HFFc6 (cell line): ENCODE results near the gene MAFB. TPM values are rescaled to one million over a fixed set of nuclear protein-coding genes. Genes with fewer than 3 reads are reported as not detected.

ENCODE experiments used
- DNase-seq: peaks from one replicate; pipeline ENCODE4 v3.0.0-alpha.2; 2018
- H3K27ac Mint-ChIP-seq: 2 replicates; pipeline ENCODE4 v1.8.0; 2020; ENCODE audit warnings: mild to moderate bottlenecking, mixed read lengths
- H3K27me3 Mint-ChIP-seq: 2 replicates; pipeline ENCODE4 v1.8.0; 2021; ENCODE audit warnings: mild to moderate bottlenecking, moderate library complexity, mixed read lengths; ENCODE audit not compliant: insufficient read depth
- H3K36me3 Mint-ChIP-seq: 2 replicates; pipeline ENCODE4 v1.8.0; 2021; ENCODE audit warnings: low read depth, mixed read lengths
- H3K4me1 Mint-ChIP-seq: 2 replicates; pipeline ENCODE4 v1.8.0; 2020; ENCODE audit warnings: low read depth, mixed read lengths
- H3K4me3 Mint-ChIP-seq: 2 replicates; pipeline ENCODE4 v1.8.0; 2020; ENCODE audit warnings: mild to moderate bottlenecking, moderate library complexity, mixed read lengths
- H3K9me3 Mint-ChIP-seq: 2 replicates; pipeline ENCODE4 v1.8.0; 2020; ENCODE audit warnings: mild to moderate bottlenecking, mixed read lengths
- CTCF ChIP-seq: fragments of 200-600 bp; sonication (generic); IDR thresholded peaks from 2 replicates; pipeline ENCODE4 v1.5.0; 2021; ENCODE audit warnings: antibody characterized with exemption, mild to moderate bottlenecking
- total RNA-seq, 6 experiments: library from RNA; stranded (reverse); fragmentation: NEBNext Ultra II Directional; extraction: Animal tissue kit (Norgen Biotek cat#: 25700); gene quantifications; 2 replicates in 1 of 6; 3 replicates in 5 of 6; pipeline ENCODE4 v1.2.3, GENCODE V29; 2021

Gene MAFB
- total RNA-seq, 6 experiments from 2014 or later = 0.05 TPM; not detected in 5

DNA sequence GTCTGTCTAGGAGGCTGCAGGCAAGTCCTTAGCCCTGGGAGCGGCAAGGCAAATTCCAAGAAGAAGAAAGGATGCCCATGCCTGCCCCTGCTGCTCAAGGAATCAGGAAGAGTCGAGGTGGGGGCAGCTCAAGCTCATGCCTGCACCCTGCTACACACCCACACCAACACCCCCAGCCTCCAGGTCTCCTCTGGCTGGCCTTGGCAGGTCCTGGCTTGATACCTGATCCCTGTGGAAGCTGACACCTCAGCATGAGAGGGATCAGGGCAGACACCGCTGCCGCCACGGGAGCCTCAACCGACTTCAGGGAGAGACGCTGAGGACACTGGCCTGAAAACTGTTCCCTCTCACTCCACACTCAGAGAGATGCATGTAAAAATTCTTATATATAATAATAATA lies 35.5 kb upstream of the MAFB start:
- Mint-ChIP-seq H3K4me1 (no peaks in the 10 kb centered on the region), H3K9me3 (no peaks in the 10 kb centered on the region), H3K27ac (no peak overlapping the region), H3K27me3 (peaks cover 7% of the 10 kb centered on the region; the same call in 1 of the 2 replicates), H3K4me3 (no peak overlapping the region), H3K36me3 (no peaks in the 10 kb centered on the region)
- no peak for DNase-seq
- TF ChIP-seq CTCF = no peak

DNA sequence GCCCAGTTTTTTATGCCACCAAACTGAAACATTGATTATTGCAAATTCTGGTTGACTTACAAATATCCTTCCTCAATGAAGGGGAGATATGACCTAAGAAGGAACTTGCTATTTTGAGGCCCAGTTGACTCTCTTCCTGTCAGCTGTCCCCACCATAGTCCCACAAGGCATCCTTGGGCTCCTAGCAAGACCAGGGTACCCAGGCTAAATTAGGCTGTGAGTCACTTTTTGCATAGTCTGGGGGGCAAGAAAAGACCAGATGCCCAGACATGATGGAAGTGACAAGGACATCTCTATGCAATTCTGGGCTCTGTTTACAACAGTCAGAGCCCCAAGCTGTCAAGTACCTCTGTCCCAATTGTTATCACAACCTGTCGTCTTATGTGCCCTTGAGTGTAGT lies 31.8 kb upstream of the MAFB start:
- no peak overlapping the region for H3K4me3 Mint-ChIP-seq
- no peaks in the 10 kb centered on the region for H3K9me3 Mint-ChIP-seq

GRCh38 chr20:40720099-40720498 lies 31.1 kb upstream of the MAFB start:
- H3K9me3 Mint-ChIP-seq = no peaks in the 10 kb centered on the region

More for the DNA sequence above, 31.8 kb upstream of the MAFB start:
- H3K36me3 Mint-ChIP-seq = no peaks in the 10 kb centered on the region
- no peak for TF ChIP-seq CTCF
- peaks cover 7% of the 10 kb centered on the region for H3K27me3 Mint-ChIP-seq
- H3K27ac Mint-ChIP-seq = no peak overlapping the region
- H3K4me1 Mint-ChIP-seq = no peaks in the 10 kb centered on the region
- no peak for DNase-seq

DNA sequence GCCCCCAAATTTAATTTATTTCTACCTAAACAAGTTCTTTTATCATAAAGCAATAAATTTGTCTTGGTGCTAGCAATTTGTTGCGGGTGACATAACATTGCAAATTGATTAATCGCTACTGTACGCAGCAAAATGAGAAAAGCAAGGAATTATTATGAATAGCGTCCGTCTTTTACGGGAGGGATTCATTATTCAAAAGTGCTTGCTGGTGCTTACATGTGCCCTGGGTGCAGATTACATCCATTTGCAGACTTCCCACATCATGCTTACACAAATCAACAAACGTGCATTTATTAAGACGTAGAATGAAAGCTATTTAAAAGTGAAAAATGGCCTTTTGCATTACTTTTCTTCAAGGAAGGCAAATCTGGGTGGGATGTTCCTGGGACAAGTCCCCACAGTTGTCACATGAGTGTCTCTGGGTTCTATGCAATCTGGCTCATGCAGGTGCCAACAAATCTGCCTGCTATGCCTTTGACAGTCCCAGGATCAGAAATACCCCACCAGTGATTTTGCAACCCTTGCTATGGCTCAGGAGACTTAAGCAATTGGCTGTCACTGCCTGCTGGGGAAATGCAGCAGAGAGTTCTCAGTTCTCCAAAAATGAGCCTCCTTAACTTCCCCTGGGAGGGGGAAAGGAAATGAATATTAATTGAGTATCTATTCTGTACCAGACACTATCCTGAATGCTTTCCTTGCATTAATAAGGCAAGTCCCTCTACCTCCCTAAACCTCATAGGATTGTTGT lies 30.1 kb upstream of the MAFB start:
- no peak overlapping the region for H3K27ac Mint-ChIP-seq
- no peaks in the 10 kb centered on the region for H3K36me3 Mint-ChIP-seq
- no peaks in the 10 kb centered on the region for H3K4me1 Mint-ChIP-seq
- no peak for TF ChIP-seq CTCF
- no peaks in the 10 kb centered on the region for H3K9me3 Mint-ChIP-seq
- H3K4me3 Mint-ChIP-seq = no peak overlapping the region
- no peak for DNase-seq
- H3K27me3 Mint-ChIP-seq = peaks cover 8% of the 10 kb centered on the region

More at GRCh38 chr20:40720099-40720498, 31.1 kb upstream of the MAFB start:
- DNase-seq = no peak
- no peak for TF ChIP-seq CTCF
- H3K4me1 Mint-ChIP-seq = no peaks in the 10 kb centered on the region
- H3K4me3 Mint-ChIP-seq = no peak overlapping the region
- H3K27me3 Mint-ChIP-seq = peaks cover 8% of the 10 kb centered on the region
- H3K27ac Mint-ChIP-seq = no peak overlapping the region
- no peaks in the 10 kb centered on the region for H3K36me3 Mint-ChIP-seq

DNA sequence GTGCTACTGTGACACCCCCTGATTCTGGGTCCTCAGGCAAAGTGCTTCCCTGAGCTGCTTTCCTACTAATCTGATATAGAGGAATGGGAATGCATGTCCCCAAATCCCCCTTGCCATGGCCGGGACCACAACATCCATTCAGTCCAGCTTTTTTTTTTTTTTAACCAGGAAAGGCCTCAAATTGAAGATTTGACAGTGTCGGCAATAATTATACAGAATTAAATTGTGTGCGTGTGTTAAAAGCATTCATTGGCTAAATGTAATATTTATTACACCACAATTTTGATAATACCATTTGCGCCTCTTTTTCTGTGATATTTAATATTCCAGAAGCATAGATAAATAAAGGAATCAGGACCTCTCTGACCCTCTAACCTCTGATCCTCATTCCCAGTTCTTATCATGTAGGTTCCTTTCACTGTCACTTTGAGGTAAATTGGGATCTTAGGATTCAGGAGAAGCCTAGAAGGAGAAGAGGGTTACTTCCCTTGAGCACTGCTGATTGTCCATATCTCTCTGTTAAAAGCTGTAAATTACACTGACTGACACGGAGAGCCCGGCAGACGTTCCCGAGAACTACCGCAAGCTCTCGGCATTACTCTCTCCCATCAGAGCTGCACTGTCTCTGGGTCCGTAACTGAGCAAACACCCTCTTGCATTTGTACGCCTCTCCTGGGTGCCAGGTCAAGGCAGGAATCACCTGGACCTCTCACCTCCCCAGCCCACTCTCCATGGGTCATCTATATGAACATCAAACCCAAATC lies 29.4 kb upstream of the MAFB start:
- H3K36me3 Mint-ChIP-seq = no peaks in the 10 kb centered on the region
- H3K27ac Mint-ChIP-seq = no peak overlapping the region
- H3K4me3 Mint-ChIP-seq = no peak overlapping the region
- no peaks in the 10 kb centered on the region for H3K4me1 Mint-ChIP-seq
- no peaks in the 10 kb centered on the region for H3K9me3 Mint-ChIP-seq
- H3K27me3 Mint-ChIP-seq = peaks cover 11% of the 10 kb centered on the region
- TF ChIP-seq CTCF = no peak
- no peak for DNase-seq
